Measurements from ENCODE around the gene LDHAL6B.

- no peak for TF ChIP-seq POLR2A (conservative IDR thresholded peaks at IDR 0.05)
- no peak for TF ChIP-seq MAZ (CRISPR knock-in tag; conservative IDR thresholded peaks at IDR 0.05 in 1 of 2, IDR thresholded peaks at IDR 0.05 in 1 of 2)
- no peak for TF ChIP-seq FOXA1 (IDR thresholded peaks at IDR 0.05; ENCODE audit: borderline replicate concordance)
Measured at GRCh38 chr15:59168536-59168935, 38.1 kb upstream of the LDHAL6B start.
